HepG2 (cell line): ENCODE data around the gene JMJD6. TPM values are rescaled to one million over a fixed set of nuclear protein-coding genes. Genes with fewer than 3 reads are reported as not detected.
A peak's percentile ranks its signal among the peaks of the same experiment; 100 is the strongest.

Experiments used
- ASH2L ChIP-seq: fragments of 300-600, 200-600 bp; sonication (generic); IDR thresholded peaks from 2 replicates; pipeline ENCODE4 v1.7.0; 2017; ENCODE audit warnings: low read depth, mild to moderate bottlenecking, moderate library complexity, mixed read lengths, low read length; ENCODE audit not compliant: insufficient read length
- EED ChIP-seq: sonication (generic); formaldehyde crosslinking; IDR thresholded peaks from 2 replicates; pipeline ENCODE4 v1.5.0; 2020; ENCODE audit warnings: mild to moderate bottlenecking, missing genetic modification reagents
- ERF ChIP-seq: IDR thresholded peaks from 2 replicates; pipeline ENCODE4 v1.6.1; 2018; ENCODE audit warnings: missing biosample characterization, missing genetic modification reagents
- HDAC1 ChIP-seq: sonication (generic); formaldehyde crosslinking; IDR thresholded peaks from 2 replicates; pipeline ENCODE4 v1.5.1; 2020; ENCODE audit warnings: mild to moderate bottlenecking, missing genetic modification reagents
- IKZF5 ChIP-seq: IDR thresholded peaks from 2 replicates; pipeline ENCODE4 v1.6.1; 2018; ENCODE audit warnings: missing genetic modification reagents, mild to moderate bottlenecking, missing compliant biosample characterization
- KIAA2018 ChIP-seq: sonication (generic); formaldehyde crosslinking; IDR thresholded peaks from 2 replicates; pipeline ENCODE4 v1.5.0; 2020; ENCODE audit warnings: mild to moderate bottlenecking, missing genetic modification reagents, borderline replicate concordance
- PATZ1 ChIP-seq: sonication (generic); formaldehyde crosslinking; IDR thresholded peaks from 2 replicates; pipeline ENCODE4 v1.4.0; 2020; ENCODE audit warnings: missing genetic modification reagents
- SOX5 ChIP-seq: IDR thresholded peaks from 2 replicates; pipeline ENCODE4 v1.6.1; 2016; ENCODE audit warnings: borderline replicate concordance
- TBP ChIP-seq: sonication (generic); formaldehyde crosslinking; IDR thresholded peaks from 2 replicates; pipeline ENCODE4 v1.5.0; 2020; ENCODE audit warnings: missing genetic modification reagents
- TFDP1 ChIP-seq: IDR thresholded peaks from 2 replicates; pipeline ENCODE4 v1.6.1; 2016; ENCODE audit warnings: missing compliant biosample characterization, missing genetic modification reagents, borderline replicate concordance
- TMF1 ChIP-seq: sonication (generic); formaldehyde crosslinking; IDR thresholded peaks from 2 replicates; pipeline ENCODE4 v1.8.1; 2022; ENCODE audit warnings: low read depth, missing genetic modification reagents
- TP53 ChIP-seq: sonication (generic); formaldehyde crosslinking; conservative IDR thresholded peaks from 2 replicates; pipeline ENCODE4 v1.4.0; 2020; ENCODE audit warnings: missing genetic modification reagents
- ZBTB38 ChIP-seq: sonication (generic); formaldehyde crosslinking; IDR thresholded peaks from 2 replicates; pipeline ENCODE4 v1.5.1; 2020; ENCODE audit warnings: mild to moderate bottlenecking, missing genetic modification reagents
- ZFP41 ChIP-seq: sonication (generic); formaldehyde crosslinking; IDR thresholded peaks from 2 replicates; pipeline ENCODE4 v1.4.0; 2020; ENCODE audit warnings: mild to moderate bottlenecking, missing genetic modification reagents, borderline replicate concordance
- ZNF549 ChIP-seq: sonication (generic); formaldehyde crosslinking; IDR thresholded peaks from 2 replicates; pipeline ENCODE4 v1.5.0; 2020; ENCODE audit warnings: missing genetic modification reagents
- polyA plus RNA-seq, 8 experiments: library from polyadenylated mRNA; depleted of rRNA in 3 of 8; stranded (reverse) in 7 of 8; unstranded in 1 of 8; fragments of >200 nt; fragmentation: Illumina TruSeq in 4 of 8; extraction: Trizol in 4 of 8; gene quantifications; 2 replicates each; pipeline versions ENCODE4 v1.2.1 to v1.2.3, GENCODE V29; 2011 to 2016; ENCODE audit warnings: low read depth in 4 of 8, missing spikeins in 1 of 8, mixed read lengths in 1 of 8; ENCODE audit not compliant: insufficient read depth in 1 of 8
- total RNA-seq, 5 experiments: library from RNA; depleted of rRNA; stranded (reverse); fragments of >200 nt; fragmentation: Illumina TruSeq; extraction: Trizol; gene quantifications; 2 replicates each; pipeline ENCODE4 v1.2.3, GENCODE V29; 2016; ENCODE audit warnings: low read depth in 1 of 5

The JMJD6 gene
- total and polyA plus RNA-seq, 2 of the 13 experiments (the other 11 are each of a cell fraction or from before 2014, with no cell fraction given), result 33.6 to 41.0 TPM

GRCh38 chr17:76726776-76727718, 641 bp upstream of the JMJD6 start, which contains the start of gene METTL23 (continued):
- TF ChIP-seq PATZ1 (0 out of 2 replicates have a peak, but pooled peaks have one; percentile 55), TBP (no peak), ASH2L (peak; percentile 71), ZBTB38 (CRISPR knock-in tag) (no peak), KIAA2018 (CRISPR knock-in tag) (no peak), ERF (peak; percentile 92), EED (no peak; the same call in 1 of the 2 replicates), HDAC1 (CRISPR knock-in tag) (peak; percentile 82), TP53 (CRISPR knock-in tag) (peak; percentile 24; the same call in 1 of the 2 replicates), SOX5 (0 out of 2 replicates have a peak, but pooled peaks have one; percentile 19), ZFP41 (peak; percentile 82), ZNF549 (CRISPR knock-in tag) (no peak), TMF1 (CRISPR knock-in tag) (no peak; the same call in 1 of the 2 replicates), IKZF5 (peak; percentile 53), TFDP1 (CRISPR knock-in tag) (peak; percentile 8; the same call in 1 of the 2 replicates)
